Caco-2 (cell line): Measurements from ENCODE around the gene CDKN2B-AS1. TPM values are rescaled to one million over a fixed set of nuclear protein-coding genes. Genes with fewer than 3 reads are reported as not detected.

Experiments
- BruUV-seq: library from RNA; stranded (reverse); fragments of 400-500 nt; replicated peaks from 2 replicates; lab custom pipeline; 2021; lab: Mats Ljungman, UMichigan
- CTCF ChIA-PET: fragments of 300-600 bp; sonication (Branson Sonifier 250); formaldehyde crosslinking; loops from one replicate; lab custom pipeline; 2022; ENCODE audit warnings: antibody characterized with exemption; lab: Charles Lee
- POLR2A ChIA-PET: fragments of 300-600 bp; sonication (Branson Sonifier 250); formaldehyde crosslinking; loops from one replicate; lab custom pipeline; 2022; ENCODE audit warnings: antibody characterized with exemption; lab: Charles Lee
- DNase-seq, 2 experiments: peaks; one replicate each; pipeline versions ENCODE4 v3.0.0 to v3.0.0-alpha.2; 2020 to 2022
- H3K27me3 ChIP-seq: replicated peaks from 2 replicates; pipeline ENCODE4 v1.6.0; 2011; ENCODE audit warnings: low read length; ENCODE audit not compliant: control insufficient read depth, insufficient read depth
- H3K36me3 ChIP-seq: 2 replicates; pipeline ENCODE4 v1.5.1; 2011; ENCODE audit warnings: low read length; ENCODE audit not compliant: control insufficient read depth, insufficient read depth
- H3K4me1 ChIP-seq: fragments of 250-450 bp; sonication (Bioruptor Pico); 2 replicates; pipeline ENCODE4 v1.5.1; 2020; ENCODE audit warnings: mild to moderate bottlenecking
- H3K4me3 ChIP-seq: 2 replicates; pipeline ENCODE4 v1.5.1; 2011; ENCODE audit warnings: low read depth, mild to moderate bottlenecking, control low read depth, low read length
- H3K9me3 ChIP-seq: fragments of 250-450 bp; sonication (Bioruptor Pico); 2 replicates; pipeline ENCODE4 v1.5.1; 2020; ENCODE audit warnings: mild to moderate bottlenecking, moderate library complexity
- H3K27ac Mint-ChIP-seq: one replicate; pipeline ENCODE4 v1.8.0; 2022; ENCODE audit warnings: mixed read lengths; ENCODE audit not compliant: unreplicated experiment
- H3K27me3 Mint-ChIP-seq: one replicate; pipeline ENCODE4 v1.8.0; 2022; ENCODE audit warnings: mixed read lengths; ENCODE audit not compliant: insufficient read depth, unreplicated experiment
- H3K36me3 Mint-ChIP-seq: one replicate; pipeline ENCODE4 v1.8.0; 2022; ENCODE audit warnings: mild to moderate bottlenecking, mixed read lengths; ENCODE audit not compliant: insufficient read depth, unreplicated experiment
- H3K4me1 Mint-ChIP-seq: one replicate; pipeline ENCODE4 v1.8.0; 2022; ENCODE audit warnings: low read depth, mixed read lengths; ENCODE audit not compliant: unreplicated experiment
- H3K4me3 Mint-ChIP-seq: one replicate; pipeline ENCODE4 v1.8.0; 2022; ENCODE audit warnings: mild to moderate bottlenecking, moderate library complexity, mixed read lengths; ENCODE audit not compliant: unreplicated experiment
- H3K9me3 Mint-ChIP-seq: one replicate; pipeline ENCODE4 v1.8.0; 2022; ENCODE audit warnings: mixed read lengths; ENCODE audit not compliant: unreplicated experiment
- intact Hi-C: fragments of 100-400 bp; cut with micrococcal nuclease; formaldehyde crosslinking; loops from one replicate; pipeline ENCODE4 v1.10.0; 2022; ENCODE audit not compliant: unreplicated experiment
- total RNA-seq: library from RNA; stranded (reverse); gene quantifications from 2 replicates; pipeline ENCODE4 v1.2.3, GENCODE V29; 2022
- TF ChIP-seq, protein P1 (sequence below), 2 experiments: fragments of 200-600 bp in 1 of 2; IDR thresholded peaks; 1 replicate in 1 of 2; 2 replicates in 1 of 2; pipeline versions ENCODE4 v1.5.1 to v1.8.0; 2011 to 2022; ENCODE audit warnings: antibody characterized with exemption in 1 of 2, control low read depth in 1 of 2, inconsistent platforms in 1 of 2, low read depth in 1 of 2, low read length in 1 of 2, mild to moderate bottlenecking in 1 of 2, moderate library complexity in 1 of 2; ENCODE audit not compliant: insufficient read depth in 1 of 2, severe bottlenecking in 1 of 2, unreplicated experiment in 1 of 2

Gene CDKN2B-AS1
- total RNA-seq, 1 experiment from 2014 or later, result 1.2 TPM

- H3K27me3 ChIP-seq, result no peaks in the 10 kb centered on the region
- ChIA-PET CTCF (interaction anchor here (0.7 to 2.4 kb wide), 12 partner anchors 14 to 236 kb away, joined by 3 to 26 read pairs (median 6); partner anchors contain the start of genes CDKN2A, CDKN2B-AS1 and MTAP), POLR2A (interaction anchor here (0.7 to 1.5 kb wide), 3 partner anchors 14 to 95 kb away, joined by 3 to 9 read pairs (median 6); partner anchors contain the start of genes CDKN2A and CDKN2B-AS1)
- peak overlapping the region; percentile 91 for H3K4me3 ChIP-seq
- TF ChIP-seq, protein P1, sequence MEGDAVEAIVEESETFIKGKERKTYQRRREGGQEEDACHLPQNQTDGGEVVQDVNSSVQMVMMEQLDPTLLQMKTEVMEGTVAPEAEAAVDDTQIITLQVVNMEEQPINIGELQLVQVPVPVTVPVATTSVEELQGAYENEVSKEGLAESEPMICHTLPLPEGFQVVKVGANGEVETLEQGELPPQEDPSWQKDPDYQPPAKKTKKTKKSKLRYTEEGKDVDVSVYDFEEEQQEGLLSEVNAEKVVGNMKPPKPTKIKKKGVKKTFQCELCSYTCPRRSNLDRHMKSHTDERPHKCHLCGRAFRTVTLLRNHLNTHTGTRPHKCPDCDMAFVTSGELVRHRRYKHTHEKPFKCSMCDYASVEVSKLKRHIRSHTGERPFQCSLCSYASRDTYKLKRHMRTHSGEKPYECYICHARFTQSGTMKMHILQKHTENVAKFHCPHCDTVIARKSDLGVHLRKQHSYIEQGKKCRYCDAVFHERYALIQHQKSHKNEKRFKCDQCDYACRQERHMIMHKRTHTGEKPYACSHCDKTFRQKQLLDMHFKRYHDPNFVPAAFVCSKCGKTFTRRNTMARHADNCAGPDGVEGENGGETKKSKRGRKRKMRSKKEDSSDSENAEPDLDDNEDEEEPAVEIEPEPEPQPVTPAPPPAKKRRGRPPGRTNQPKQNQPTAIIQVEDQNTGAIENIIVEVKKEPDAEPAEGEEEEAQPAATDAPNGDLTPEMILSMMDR (IDR thresholded peaks at IDR 0.05; ENCODE audit: insufficient read depth in 1 of 2, low read depth in 1 of 2, low read length in 1 of 2, severe bottlenecking in 1 of 2, unreplicated experiment in 1 of 2), result no peak
- Mint-ChIP-seq H3K9me3 (no peaks in the 10 kb centered on the region), H3K4me1 (no peaks in the 10 kb centered on the region), H3K27me3 (no peaks in the 10 kb centered on the region), H3K27ac (peak overlapping the region; percentile 51), H3K4me3 (peak overlapping the region; percentile 100), H3K36me3 (peaks cover 10% of the 10 kb centered on the region)
- no peaks in the 10 kb centered on the region for H3K9me3 ChIP-seq
- no peaks in the 10 kb centered on the region for H3K36me3 ChIP-seq
- DNase-seq, result no peak
- BruUV-seq, result no TSS peak
- intact Hi-C loops, result loop anchor here (1.0 to 2.0 kb wide), 3 partner anchors 30 to 194 kb away; no protein-coding TSS in a partner anchor
- H3K4me1 ChIP-seq, result no peaks in the 10 kb centered on the region
Observed at GRCh38 chr9:22008384-22008716, 13.8 kb downstream of the CDKN2B-AS1 start.

- H3K4me3 ChIP-seq, result peak within 1 kb of the TSS; percentile 91
- Mint-ChIP-seq H3K4me3 (peak within 1 kb of the TSS; percentile 100), H3K27ac (peak within 1 kb of the TSS; percentile 51), H3K27me3 (no peaks in the 10 kb centered on the region), H3K36me3 (peaks cover 10% of the 10 kb centered on the region), H3K4me1 (no peaks in the 10 kb centered on the region), H3K9me3 (no peaks in the 10 kb centered on the region)
- H3K9me3 ChIP-seq, result no peaks in the 10 kb centered on the region
- TF ChIP-seq, protein P1 (IDR thresholded peaks at IDR 0.05; ENCODE audit: insufficient read depth in 1 of 2, low read depth in 1 of 2, low read length in 1 of 2, severe bottlenecking in 1 of 2, unreplicated experiment in 1 of 2), result peak; percentile 53 to 79
- peak; percentile 94 to 96 for DNase-seq
- intact Hi-C loops, result loop anchor here (1.0 to 2.0 kb wide), 5 partner anchors 15 to 230 kb away; partner anchors contain the start of genes CDKN2A and CDKN2B-AS1
- no TSS peak for BruUV-seq
- no peaks in the 10 kb centered on the region for H3K4me1 ChIP-seq
- no peaks in the 10 kb centered on the region for H3K36me3 ChIP-seq
- H3K27me3 ChIP-seq, result no peaks in the 10 kb centered on the region
- CTCF ChIA-PET, result interaction anchor here (0.6 to 2.4 kb wide), 15 partner anchors 8 to 235 kb away, joined by 3 to 26 read pairs (median 4); partner anchors contain the start of genes CDKN2A, CDKN2B-AS1 and MTAP
- POLR2A ChIA-PET, result interaction anchor here (0.6 to 1.5 kb wide), 5 partner anchors 8 to 94 kb away, joined by 3 to 9 read pairs (median 3); partner anchors contain the start of genes CDKN2A and CDKN2B-AS1
Observed at GRCh38 chr9:22008717-22009505, 14.3 kb downstream of the CDKN2B-AS1 start, which contains the start of gene CDKN2B. TSS of gene CDKN2B (minus strand) at chr9:22009305. CDS start at chr9:22008953, 352 bp downstream.

GRCh38 chr9:22009506-22009867 lies 14.9 kb downstream of the CDKN2B-AS1 start:
- ChIA-PET POLR2A (interaction anchor here (0.9 to 1.5 kb wide), 3 partner anchors 9 to 94 kb away, joined by 3 to 9 read pairs (median 6); partner anchors contain the start of genes CDKN2A and CDKN2B-AS1), CTCF (interaction anchor here (0.6 to 2.4 kb wide), 11 partner anchors 9 to 235 kb away, joined by 3 to 26 read pairs (median 7); partner anchors contain the start of genes CDKN2A and CDKN2B-AS1)
- DNase-seq, result no peak
- H3K36me3 Mint-ChIP-seq, result peaks cover 10% of the 10 kb centered on the region
- peak overlapping the region; percentile 100 for H3K4me3 Mint-ChIP-seq
- Histone ChIP-seq H3K27me3 (no peaks in the 10 kb centered on the region), H3K4me3 (peak overlapping the region; percentile 91), H3K4me1 (no peaks in the 10 kb centered on the region), H3K9me3 (no peaks in the 10 kb centered on the region), H3K36me3 (no peaks in the 10 kb centered on the region)
- BruUV-seq, result TSS peak; percentile 63
- intact Hi-C loops, result loop anchor here (1.0 to 2.0 kb wide), 4 partner anchors 15 to 230 kb away; partner anchors contain the start of genes CDKN2A and CDKN2B-AS1
- H3K27me3 Mint-ChIP-seq, result no peaks in the 10 kb centered on the region
- H3K9me3 Mint-ChIP-seq, result no peaks in the 10 kb centered on the region
- peak overlapping the region; percentile 51 for H3K27ac Mint-ChIP-seq
- no peaks in the 10 kb centered on the region for H3K4me1 Mint-ChIP-seq
- TF ChIP-seq, protein P1 (IDR thresholded peaks at IDR 0.05; ENCODE audit: insufficient read depth in 1 of 2, low read depth in 1 of 2, low read length in 1 of 2, severe bottlenecking in 1 of 2, unreplicated experiment in 1 of 2), result no peak
